Measurements from ENCODE around the gene AHI1. TPM values are rescaled to one million over a fixed set of nuclear protein-coding genes. Genes with fewer than 3 reads are reported as not detected.

AHI1 gene
- total and polyA plus RNA-seq, 2 of the 13 experiments (the other 11 are each of a cell fraction or from before 2014, with no cell fraction given) = 7.2 to 18.6 TPM

DNA sequence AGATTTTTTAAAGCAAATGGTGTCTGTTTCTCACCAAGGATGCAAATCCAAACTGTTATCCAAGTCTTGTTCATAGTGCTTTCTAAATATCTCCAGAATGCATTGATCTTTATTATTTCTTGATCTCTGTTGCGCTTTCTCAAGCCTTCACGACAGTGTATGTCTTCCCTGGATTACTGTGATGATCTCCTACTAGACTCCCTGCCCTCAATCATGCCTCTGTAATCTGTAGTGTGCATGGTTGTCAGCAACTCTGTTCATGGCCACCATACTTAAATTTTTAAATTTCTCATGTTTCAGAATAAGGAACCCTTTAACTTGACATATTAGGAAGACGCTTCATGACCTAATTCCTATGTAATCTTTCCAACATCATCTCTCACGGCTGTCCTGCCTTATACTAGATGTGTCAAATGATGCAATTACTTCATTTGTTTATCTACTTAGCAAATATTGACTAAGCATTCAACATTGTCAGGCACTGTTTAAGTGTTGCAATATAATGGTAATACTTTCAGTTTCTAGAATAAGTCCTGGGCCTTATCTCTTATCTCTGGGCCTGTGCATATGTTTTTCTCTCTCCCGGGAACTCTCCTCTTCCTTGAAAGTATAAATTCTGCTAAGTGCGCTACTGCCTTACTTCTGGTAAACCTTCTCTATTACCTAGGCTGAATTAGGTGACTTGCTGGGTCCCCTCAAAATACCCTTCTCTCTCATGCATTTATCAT is 25.6 kb upstream of the AHI1 start (continued):
- TF ChIP-seq, protein P1, sequence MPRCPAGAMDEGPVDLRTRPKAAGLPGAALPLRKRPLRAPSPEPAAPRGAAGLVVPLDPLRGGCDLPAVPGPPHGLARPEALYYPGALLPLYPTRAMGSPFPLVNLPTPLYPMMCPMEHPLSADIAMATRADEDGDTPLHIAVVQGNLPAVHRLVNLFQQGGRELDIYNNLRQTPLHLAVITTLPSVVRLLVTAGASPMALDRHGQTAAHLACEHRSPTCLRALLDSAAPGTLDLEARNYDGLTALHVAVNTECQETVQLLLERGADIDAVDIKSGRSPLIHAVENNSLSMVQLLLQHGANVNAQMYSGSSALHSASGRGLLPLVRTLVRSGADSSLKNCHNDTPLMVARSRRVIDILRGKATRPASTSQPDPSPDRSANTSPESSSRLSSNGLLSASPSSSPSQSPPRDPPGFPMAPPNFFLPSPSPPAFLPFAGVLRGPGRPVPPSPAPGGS (CRISPR knock-in tag; IDR thresholded peaks at IDR 0.05) = no peak
- TF ChIP-seq, protein P2, sequence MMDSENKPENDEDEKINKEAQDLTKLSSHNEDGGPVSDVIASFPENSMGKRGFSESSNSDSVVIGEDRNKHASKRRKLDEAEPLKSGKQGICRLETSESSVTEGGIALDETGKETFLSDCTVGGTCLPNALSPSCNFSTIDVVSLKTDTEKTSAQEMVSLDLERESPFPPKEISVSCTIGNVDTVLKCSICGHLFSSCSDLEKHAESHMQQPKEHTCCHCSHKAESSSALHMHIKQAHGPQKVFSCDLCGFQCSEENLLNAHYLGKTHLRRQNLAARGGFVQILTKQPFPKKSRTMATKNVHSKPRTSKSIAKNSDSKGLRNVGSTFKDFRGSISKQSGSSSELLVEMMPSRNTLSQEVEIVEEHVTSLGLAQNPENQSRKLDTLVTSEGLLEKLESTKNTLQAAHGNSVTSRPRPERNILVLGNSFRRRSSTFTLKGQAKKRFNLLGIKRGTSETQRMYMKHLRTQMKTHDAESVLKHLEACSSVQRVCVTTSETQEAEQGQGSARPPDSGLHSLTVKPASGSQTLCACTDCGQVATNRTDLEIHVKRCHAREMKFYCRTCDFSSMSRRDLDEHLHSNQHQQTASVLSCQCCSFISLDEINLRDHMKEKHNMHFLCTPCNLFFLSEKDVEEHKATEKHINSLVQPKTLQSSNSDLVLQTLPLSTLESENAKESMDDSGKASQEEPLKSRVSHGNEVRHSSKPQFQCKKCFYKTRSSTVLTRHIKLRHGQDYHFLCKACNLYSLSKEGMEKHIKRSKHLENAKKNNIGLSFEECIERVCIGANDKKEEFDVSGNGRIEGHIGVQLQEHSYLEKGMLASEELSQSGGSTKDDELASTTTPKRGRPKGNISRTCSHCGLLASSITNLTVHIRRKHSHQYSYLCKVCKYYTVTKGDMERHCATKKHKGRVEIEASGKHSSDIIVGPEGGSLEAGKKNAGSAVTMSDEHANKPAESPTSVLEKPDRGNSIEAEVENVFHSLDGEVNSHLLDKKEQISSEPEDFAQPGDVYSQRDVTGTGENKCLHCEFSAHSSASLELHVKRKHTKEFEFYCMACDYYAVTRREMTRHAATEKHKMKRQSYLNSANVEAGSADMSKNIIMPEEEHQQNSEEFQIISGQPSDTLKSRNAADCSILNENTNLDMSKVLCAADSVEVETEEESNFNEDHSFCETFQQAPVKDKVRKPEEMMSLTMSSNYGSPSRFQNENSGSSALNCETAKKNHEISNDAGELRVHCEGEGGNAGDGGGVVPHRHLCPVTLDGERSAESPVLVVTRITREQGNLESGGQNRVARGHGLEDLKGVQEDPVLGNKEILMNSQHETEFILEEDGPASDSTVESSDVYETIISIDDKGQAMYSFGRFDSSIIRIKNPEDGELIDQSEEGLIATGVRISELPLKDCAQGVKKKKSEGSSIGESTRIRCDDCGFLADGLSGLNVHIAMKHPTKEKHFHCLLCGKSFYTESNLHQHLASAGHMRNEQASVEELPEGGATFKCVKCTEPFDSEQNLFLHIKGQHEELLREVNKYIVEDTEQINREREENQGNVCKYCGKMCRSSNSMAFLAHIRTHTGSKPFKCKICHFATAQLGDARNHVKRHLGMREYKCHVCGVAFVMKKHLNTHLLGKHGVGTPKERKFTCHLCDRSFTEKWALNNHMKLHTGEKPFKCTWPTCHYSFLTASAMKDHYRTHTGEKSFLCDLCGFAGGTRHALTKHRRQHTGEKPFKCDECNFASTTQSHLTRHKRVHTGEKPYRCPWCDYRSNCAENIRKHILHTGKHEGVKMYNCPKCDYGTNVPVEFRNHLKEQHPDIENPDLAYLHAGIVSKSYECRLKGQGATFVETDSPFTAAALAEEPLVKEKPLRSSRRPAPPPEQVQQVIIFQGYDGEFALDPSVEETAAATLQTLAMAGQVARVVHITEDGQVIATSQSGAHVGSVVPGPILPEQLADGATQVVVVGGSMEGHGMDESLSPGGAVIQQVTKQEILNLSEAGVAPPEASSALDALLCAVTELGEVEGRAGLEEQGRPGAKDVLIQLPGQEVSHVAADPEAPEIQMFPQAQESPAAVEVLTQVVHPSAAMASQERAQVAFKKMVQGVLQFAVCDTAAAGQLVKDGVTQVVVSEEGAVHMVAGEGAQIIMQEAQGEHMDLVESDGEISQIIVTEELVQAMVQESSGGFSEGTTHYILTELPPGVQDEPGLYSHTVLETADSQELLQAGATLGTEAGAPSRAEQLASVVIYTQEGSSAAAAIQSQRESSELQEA (CRISPR knock-in tag; IDR thresholded peaks at IDR 0.05; ENCODE audit: not compliant biosample characterization) = no peak
- TF ChIP-seq ZBTB3 (CRISPR knock-in tag; IDR thresholded peaks at IDR 0.05; ENCODE audit: borderline replicate concordance, low read depth) = no peak
- no peak for TF ChIP-seq ZNF570 (CRISPR knock-in tag; IDR thresholded peaks at IDR 0.05; ENCODE audit: borderline replicate concordance)
- peak; percentile 41 for TF ChIP-seq RARA (CRISPR knock-in tag; IDR thresholded peaks at IDR 0.05)
- no peak for TF ChIP-seq ETV5 (CRISPR knock-in tag; IDR thresholded peaks at IDR 0.05; ENCODE audit: borderline replicate concordance)
- TF ChIP-seq, protein P3, sequence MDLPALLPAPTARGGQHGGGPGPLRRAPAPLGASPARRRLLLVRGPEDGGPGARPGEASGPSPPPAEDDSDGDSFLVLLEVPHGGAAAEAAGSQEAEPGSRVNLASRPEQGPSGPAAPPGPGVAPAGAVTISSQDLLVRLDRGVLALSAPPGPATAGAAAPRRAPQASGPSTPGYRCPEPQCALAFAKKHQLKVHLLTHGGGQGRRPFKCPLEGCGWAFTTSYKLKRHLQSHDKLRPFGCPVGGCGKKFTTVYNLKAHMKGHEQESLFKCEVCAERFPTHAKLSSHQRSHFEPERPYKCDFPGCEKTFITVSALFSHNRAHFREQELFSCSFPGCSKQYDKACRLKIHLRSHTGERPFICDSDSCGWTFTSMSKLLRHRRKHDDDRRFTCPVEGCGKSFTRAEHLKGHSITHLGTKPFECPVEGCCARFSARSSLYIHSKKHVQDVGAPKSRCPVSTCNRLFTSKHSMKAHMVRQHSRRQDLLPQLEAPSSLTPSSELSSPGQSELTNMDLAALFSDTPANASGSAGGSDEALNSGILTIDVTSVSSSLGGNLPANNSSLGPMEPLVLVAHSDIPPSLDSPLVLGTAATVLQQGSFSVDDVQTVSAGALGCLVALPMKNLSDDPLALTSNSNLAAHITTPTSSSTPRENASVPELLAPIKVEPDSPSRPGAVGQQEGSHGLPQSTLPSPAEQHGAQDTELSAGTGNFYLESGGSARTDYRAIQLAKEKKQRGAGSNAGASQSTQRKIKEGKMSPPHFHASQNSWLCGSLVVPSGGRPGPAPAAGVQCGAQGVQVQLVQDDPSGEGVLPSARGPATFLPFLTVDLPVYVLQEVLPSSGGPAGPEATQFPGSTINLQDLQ (CRISPR knock-in tag; IDR thresholded peaks at IDR 0.05) = no peak
- no peak for TF ChIP-seq ZNF589 (CRISPR knock-in tag; conservative IDR thresholded peaks at IDR 0.05)
- no peak for TF ChIP-seq AGO2 (optimal IDR thresholded peaks at IDR 0.05; ENCODE audit: low read depth, low read length)
- no peak for TF ChIP-seq ZNF607 (CRISPR knock-in tag; IDR thresholded peaks at IDR 0.05; ENCODE audit: borderline replicate concordance)
- no peak; the same call in 1 of the 2 replicates for TF ChIP-seq SOX13 (IDR thresholded peaks at IDR 0.05)
- TF ChIP-seq SOX13 (CRISPR knock-in tag; conservative IDR thresholded peaks at IDR 0.05 in 1 of 2, IDR thresholded peaks at IDR 0.05 in 1 of 2) = peak in 1 of 2 experiments; percentile 88; a peak in 2 of 4 replicates
- no peak for TF ChIP-seq ZNF777 (CRISPR knock-in tag; IDR thresholded peaks at IDR 0.05)
- TF ChIP-seq, protein P4, sequence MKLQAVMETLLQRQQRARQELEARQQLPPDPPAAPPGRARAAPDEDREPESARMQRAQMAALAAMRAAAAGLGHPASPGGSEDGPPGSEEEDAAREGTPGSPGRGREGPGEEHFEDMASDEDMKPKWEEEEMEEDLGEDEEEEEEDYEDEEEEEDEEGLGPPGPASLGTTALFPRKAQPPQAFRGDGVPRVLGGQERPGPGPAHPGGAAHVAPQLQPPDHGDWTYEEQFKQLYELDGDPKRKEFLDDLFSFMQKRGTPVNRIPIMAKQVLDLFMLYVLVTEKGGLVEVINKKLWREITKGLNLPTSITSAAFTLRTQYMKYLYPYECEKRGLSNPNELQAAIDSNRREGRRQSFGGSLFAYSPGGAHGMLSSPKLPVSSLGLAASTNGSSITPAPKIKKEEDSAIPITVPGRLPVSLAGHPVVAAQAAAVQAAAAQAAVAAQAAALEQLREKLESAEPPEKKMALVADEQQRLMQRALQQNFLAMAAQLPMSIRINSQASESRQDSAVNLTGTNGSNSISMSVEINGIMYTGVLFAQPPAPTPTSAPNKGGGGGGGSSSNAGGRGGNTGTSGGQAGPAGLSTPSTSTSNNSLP (IDR thresholded peaks at IDR 0.05; ENCODE audit: low read depth, low read length) = peak; percentile 83
